Stimulated activated effector memory CD8-positive, alpha-beta T cell treated with anti-CD3 and anti-CD28 coated beads, Interleukin-12 subunit alpha, Interleukin-12 subunit beta, amount 100 ng/mL, for 72 hours (primary cell): ENCODE measurements around the gene DNASE1L3.
A peak's percentile ranks its signal among the peaks of the same experiment; 100 is the strongest.
"Not testable (repeated sequence)": the region's sequence is repeated elsewhere in the genome, so short reads cannot be mapped to it uniquely, and the experiment has no call there.

Experiments used
- ATAC-seq: fragments of 150-1000 bp; cut with Tn5 transposase; 2 replicates; pipeline ENCODE4 v1.10.0; 2021
- DNase-seq, 2 donors: peaks; one replicate each; pipeline ENCODE4 v3.0.0; 2021 to 2022; ENCODE audit warnings: low spot score in 2 of 2
- H3K27ac Mint-ChIP-seq: one replicate; pipeline ENCODE4 v1.8.0; 2022; ENCODE audit warnings: mild to moderate bottlenecking, mixed read lengths
- H3K36me3 Mint-ChIP-seq: one replicate; pipeline ENCODE4 v1.8.0; 2022; ENCODE audit warnings: mild to moderate bottlenecking, mixed read lengths
- H3K4me1 Mint-ChIP-seq: one replicate; pipeline ENCODE4 v1.8.0; 2022; ENCODE audit warnings: mixed read lengths
- H3K4me3 Mint-ChIP-seq: one replicate; pipeline ENCODE4 v1.8.0; 2022; ENCODE audit warnings: mild to moderate bottlenecking, mixed read lengths
- H3K9me3 Mint-ChIP-seq: one replicate; pipeline ENCODE4 v1.8.0; 2022; ENCODE audit warnings: mixed read lengths

The DNASE1L3 gene, protein sequence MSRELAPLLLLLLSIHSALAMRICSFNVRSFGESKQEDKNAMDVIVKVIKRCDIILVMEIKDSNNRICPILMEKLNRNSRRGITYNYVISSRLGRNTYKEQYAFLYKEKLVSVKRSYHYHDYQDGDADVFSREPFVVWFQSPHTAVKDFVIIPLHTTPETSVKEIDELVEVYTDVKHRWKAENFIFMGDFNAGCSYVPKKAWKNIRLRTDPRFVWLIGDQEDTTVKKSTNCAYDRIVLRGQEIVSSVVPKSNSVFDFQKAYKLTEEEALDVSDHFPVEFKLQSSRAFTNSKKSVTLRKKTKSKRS

DNA sequence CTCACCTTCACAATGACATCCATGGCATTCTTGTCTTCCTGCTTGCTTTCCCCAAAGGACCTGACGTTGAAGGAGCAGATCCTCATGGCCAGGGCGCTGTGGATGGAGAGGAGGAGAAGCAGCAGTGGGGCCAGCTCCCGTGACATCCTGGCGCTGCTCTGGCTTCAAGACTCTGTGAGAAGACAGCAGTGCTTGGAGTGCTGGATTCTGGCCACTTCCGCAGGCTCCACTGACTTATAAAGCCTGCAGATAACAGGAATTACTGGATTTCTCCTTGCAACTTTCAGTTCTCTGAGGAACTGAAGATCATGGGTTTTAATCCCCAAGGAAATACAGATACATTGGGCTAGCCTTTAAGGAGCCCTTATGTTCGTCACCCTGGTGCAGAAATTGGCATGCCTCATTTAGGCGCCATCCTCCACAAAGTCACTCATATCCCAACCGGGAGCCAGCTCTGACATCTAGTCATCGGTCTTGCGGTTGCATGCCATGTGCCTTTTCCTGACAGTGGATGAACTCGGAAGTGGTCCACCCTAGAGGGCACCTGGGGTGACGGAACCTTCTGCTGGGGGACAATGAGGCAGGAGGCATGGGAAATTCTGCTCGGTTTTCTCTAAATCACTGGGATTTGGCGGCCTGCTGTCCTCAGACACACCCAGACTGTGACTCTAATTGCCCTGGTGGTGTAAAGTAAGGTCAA, at the start of gene DNASE1L3:
Gene DNASE1L3, minus strand, starts transcription at position 212 of the 700 bp plus-strand sequence. Its CDS starts 66 bp downstream, at position 146.
- H3K9me3 Mint-ChIP-seq: no peaks in the 10 kb centered on the region
- ATAC-seq (no peak), DNase-seq (no peak)
- H3K36me3 Mint-ChIP-seq: no peaks in the 10 kb centered on the region
- no peak within 1 kb of the TSS for H3K4me3 Mint-ChIP-seq
- H3K27ac Mint-ChIP-seq: peak within 1 kb of the TSS; percentile 46
- peaks cover 30% of the 10 kb centered on the region for H3K4me1 Mint-ChIP-seq

DNA sequence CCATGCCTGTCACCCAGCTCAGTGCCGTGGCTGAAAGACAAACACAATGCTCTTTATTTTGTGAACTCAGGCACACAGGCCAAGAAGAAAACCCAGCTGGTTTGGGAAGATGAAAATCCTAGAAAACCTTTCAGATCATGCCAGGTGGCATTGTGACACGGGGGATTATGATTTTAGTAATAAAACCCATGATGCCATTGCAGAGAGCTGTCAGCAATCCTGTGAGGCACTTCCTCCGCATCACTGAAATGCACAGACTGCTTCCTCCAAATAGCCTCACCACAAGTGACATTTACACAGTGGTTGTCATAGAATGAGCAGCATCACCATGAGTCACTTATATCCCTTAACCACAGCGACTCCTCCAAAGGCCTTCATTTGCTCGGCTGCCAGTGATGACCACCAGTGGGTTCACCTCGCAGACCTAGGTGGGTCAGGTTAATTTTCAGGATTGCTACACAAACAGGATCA, 49.5 kb upstream of the DNASE1L3 start:
- Mint-ChIP-seq H3K36me3 (peaks cover 12% of the 10 kb centered on the region), H3K4me1 (peaks cover 8% of the 10 kb centered on the region), H3K27ac (no peak overlapping the region), H3K9me3 (no peaks in the 10 kb centered on the region), H3K4me3 (no peak overlapping the region)
- ATAC-seq (peak; percentile 99), DNase-seq (no peak)

DNA sequence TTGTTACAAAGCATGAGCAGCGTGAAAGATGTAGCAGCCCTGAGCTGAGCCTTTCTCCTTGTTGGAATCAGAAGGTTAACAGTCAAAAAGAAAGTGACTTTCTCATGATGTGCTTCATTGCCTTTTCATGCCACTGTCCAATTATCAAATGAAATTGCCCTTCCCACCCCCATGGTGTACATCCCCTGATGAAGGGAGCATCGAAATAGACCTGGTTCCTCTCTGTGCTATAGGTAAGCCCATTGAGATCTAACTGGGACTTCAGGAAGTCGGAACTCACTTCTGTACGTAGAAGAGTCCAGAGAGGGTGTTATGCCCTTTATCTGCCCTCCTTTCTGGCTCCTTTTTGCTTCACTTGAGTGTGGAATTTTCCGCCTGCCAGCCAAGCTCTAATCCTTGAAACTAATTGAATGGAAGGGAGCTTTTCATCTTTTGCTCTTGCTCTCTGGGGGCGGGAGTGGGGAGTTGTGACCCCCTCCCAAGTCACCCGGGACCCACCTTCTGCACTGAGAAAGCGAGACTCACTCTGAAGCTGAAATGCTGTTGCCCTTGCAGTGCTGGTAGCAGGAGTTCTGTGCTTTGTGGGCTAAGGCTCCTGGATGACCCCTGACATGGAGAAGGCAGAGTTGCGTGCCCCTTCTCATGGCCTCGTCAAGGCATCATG, 47.8 kb upstream of the DNASE1L3 start:
- H3K9me3 Mint-ChIP-seq: no peaks in the 10 kb centered on the region
- H3K27ac Mint-ChIP-seq: no peak overlapping the region
- no peak overlapping the region for H3K4me3 Mint-ChIP-seq
- peaks cover 12% of the 10 kb centered on the region for H3K36me3 Mint-ChIP-seq
- DNase-seq (no peak), ATAC-seq (no peak)
- H3K4me1 Mint-ChIP-seq: peaks cover 8% of the 10 kb centered on the region

DNA sequence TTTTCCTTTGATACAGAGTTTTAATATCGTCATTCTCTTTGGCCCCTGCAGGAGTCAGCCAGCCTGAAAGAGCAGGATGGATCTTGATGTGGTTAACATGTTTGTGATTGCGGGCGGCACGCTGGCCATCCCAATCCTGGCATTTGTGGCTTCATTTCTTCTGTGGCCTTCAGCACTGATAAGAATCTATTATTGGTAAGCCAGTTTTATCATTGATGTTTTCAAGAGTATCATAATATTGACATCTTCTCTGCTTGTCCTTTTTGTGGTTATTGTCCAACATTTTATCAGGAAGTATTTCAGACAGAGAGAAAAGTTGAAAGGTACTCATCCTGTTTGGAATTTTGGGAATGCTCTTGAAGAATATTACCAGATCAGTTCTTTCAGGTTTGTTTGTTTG, 45.7 kb upstream of the DNASE1L3 start:
- no peak overlapping the region for H3K27ac Mint-ChIP-seq
- H3K36me3 Mint-ChIP-seq: peaks cover 12% of the 10 kb centered on the region

DNA sequence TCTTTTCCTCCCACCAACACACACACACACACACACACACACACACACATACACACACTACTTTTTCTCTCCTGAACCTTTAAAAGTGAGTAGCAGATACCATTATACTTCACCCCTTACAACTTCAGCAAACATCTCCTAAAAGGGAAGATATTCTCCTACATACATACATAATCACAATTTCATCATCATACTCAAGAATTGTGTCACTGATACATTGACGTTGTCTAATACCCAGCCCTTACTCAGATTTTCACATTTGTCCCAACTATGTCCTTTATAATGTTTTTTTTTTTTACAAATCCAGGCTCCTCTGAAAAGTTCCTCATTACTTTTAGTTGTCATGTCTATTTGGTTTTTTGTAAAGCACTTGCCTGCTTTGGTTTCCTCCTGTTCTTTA, 45.3 kb upstream of the DNASE1L3 start:
- ATAC-seq: no peak
- peaks cover 12% of the 10 kb centered on the region for H3K36me3 Mint-ChIP-seq
- H3K9me3 Mint-ChIP-seq: no peaks in the 10 kb centered on the region
- peaks cover 15% of the 10 kb centered on the region for H3K4me1 Mint-ChIP-seq
- DNase-seq: no peak
- H3K4me3 Mint-ChIP-seq: no peak overlapping the region
- H3K27ac Mint-ChIP-seq: no peak overlapping the region

More for the DNA sequence above, 45.7 kb upstream of the DNASE1L3 start:
- Mint-ChIP-seq H3K9me3 (no peaks in the 10 kb centered on the region), H3K4me1 (peaks cover 15% of the 10 kb centered on the region), H3K4me3 (no peak overlapping the region)
- DNase-seq (no peak), ATAC-seq (no peak)

DNA sequence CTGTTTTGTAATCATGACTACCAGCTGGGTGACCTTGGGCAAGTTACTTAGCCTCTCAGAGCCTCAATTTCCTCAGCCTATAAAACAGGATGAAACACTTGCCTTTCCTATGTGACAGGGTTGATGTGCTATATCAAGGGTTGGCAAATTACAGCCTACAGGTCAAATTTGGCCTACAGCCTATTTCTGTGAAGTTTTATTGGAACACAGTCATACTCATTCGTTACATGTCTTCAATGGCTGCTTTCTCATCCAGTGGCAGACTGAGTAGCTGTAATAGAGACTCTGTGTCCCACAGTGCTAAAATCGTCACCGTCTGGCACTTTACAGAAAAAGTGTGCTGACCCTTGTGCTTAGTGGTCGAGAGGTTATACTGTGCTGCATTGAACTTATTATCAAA, 43.4 kb upstream of the DNASE1L3 start:
- peaks cover 12% of the 10 kb centered on the region for H3K4me1 Mint-ChIP-seq
- DNase-seq: no peak
- no peak for ATAC-seq
- no peak overlapping the region for H3K4me3 Mint-ChIP-seq
- H3K36me3 Mint-ChIP-seq: peaks cover 12% of the 10 kb centered on the region
- H3K9me3 Mint-ChIP-seq: no peaks in the 10 kb centered on the region
- no peak overlapping the region for H3K27ac Mint-ChIP-seq

DNA sequence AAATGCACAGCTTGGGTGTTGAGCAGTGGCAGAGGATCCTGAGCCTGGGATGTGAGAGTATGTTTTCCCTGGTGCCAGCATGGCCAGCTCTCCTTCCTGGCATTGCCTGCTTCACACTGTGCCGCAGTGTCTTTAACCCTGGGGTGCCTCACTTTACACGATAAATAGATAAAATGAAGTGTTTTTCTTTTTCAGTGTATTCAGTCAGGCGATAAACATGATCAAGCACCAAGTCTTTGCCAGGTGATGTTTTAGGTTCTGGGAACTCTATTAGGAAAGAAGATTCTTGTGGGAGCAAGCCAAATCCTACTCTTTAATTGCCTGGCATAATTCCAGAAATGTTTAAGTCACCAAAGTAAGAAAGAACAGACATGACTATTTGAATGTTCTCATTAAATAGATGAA, 40.9 kb upstream of the DNASE1L3 start:
- Mint-ChIP-seq H3K27ac (no peak overlapping the region), H3K4me1 (peaks cover 13% of the 10 kb centered on the region)

GRCh38 chr3:58250093-58250707, 39.4 kb upstream of the DNASE1L3 start:
- Mint-ChIP-seq H3K4me3 (no peak overlapping the region), H3K27ac (no peak overlapping the region), H3K4me1 (peaks cover 13% of the 10 kb centered on the region), H3K9me3 (no peaks in the 10 kb centered on the region), H3K36me3 (no peaks in the 10 kb centered on the region)
- no peak for ATAC-seq
- no peak for DNase-seq

More for the DNA sequence above, 40.9 kb upstream of the DNASE1L3 start:
- Mint-ChIP-seq H3K9me3 (no peaks in the 10 kb centered on the region), H3K36me3 (no peaks in the 10 kb centered on the region), H3K4me3 (no peak overlapping the region)
- ATAC-seq (no peak), DNase-seq (no peak)

DNA sequence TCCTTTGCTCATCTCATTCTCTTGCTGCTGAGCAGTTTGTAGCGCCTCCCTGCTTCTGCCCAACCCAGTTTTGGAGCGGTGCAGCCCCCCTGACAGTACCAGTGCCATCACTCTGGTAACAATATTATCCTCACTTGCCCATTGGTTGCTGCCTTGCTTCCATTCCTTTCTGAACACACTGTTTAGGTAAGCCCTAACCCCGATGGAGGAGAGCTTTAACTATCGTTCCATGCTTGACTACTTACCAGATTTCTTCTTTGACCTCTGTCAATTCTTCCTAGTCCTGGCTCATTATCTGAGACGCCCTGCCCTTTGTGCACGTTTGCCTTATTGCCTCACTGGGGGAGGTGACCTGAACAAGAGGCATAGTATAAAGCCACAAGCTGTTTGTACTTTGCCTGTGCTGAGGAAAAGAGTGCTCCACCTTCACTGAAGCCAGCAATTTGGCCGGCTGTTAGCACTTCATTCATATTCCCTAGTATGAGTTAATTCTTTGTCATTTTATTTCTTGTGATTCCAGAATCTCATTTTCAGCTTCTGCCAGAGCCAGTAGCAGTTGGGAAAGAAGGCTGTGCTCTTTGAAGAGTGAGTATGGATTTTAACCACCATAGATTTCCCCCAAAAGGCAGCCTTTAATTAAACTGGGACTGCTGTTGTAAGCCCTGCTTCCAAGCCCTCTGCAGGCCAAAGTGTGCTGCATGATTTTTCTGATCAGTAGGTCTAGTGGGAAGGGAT, 38.8 kb upstream of the DNASE1L3 start:
- H3K27ac Mint-ChIP-seq: no peak overlapping the region
- H3K4me1 Mint-ChIP-seq: peaks cover 13% of the 10 kb centered on the region
- H3K4me3 Mint-ChIP-seq: no peak overlapping the region
- DNase-seq: no peak
- no peaks in the 10 kb centered on the region for H3K9me3 Mint-ChIP-seq
- no peaks in the 10 kb centered on the region for H3K36me3 Mint-ChIP-seq
- no peak for ATAC-seq

DNA sequence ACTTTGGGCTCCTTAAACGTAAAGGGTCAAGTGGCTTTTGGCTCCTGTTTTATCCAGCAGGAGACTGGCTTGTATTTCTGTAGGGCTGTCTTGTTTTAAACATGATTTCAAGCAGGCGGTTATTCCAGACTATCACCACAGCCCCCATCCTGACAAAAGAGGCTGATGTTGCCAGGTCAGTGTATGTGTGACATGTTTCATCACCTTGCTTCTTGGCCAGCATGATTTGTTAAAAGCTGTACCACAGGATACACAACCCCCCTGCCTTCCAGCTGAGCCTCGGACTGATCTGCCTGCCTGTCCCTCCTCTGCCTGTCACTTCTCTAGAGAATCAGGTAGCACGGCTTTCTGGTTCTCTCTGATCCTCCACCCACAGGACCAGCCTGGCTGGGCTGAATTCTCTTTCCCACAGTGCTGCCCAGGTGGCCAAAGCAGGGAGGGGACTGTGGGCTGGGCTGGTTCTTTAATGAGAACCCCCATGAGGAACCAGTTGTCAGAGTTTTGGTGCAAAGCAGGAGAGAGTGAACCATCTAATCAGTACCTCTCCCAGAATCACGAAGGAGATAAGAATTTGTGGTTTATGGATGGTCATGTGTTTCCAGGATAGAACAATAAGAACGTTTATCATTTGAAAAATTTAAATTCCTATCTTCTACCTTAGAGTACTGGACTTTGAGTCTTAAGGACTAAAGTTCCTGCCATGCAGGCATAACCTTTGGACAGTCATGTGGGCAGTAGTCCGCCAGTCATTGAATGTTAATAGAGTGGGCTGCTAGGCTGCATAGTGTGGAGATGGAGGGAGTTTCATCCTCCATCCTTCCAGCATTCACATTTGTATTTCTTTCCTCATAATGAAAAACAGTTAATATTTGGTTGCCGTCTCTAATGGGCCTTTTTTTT, 35.6 kb upstream of the DNASE1L3 start:
- no peaks in the 10 kb centered on the region for H3K36me3 Mint-ChIP-seq

GRCh38 chr3:58243976-58244585, 33.3 kb upstream of the DNASE1L3 start:
- Mint-ChIP-seq H3K9me3 (no peaks in the 10 kb centered on the region), H3K4me3 (no peak overlapping the region), H3K27ac (no peak overlapping the region), H3K4me1 (peaks cover 12% of the 10 kb centered on the region), H3K36me3 (no peaks in the 10 kb centered on the region)
- DNase-seq (no peak), ATAC-seq (no peak)

More for the DNA sequence above, 35.6 kb upstream of the DNASE1L3 start:
- Mint-ChIP-seq H3K4me3 (no peak overlapping the region), H3K4me1 (peaks cover 14% of the 10 kb centered on the region), H3K27ac (no peak overlapping the region), H3K9me3 (no peaks in the 10 kb centered on the region)
- ATAC-seq (no peak), DNase-seq (no peak)

GRCh38 chr3:58242860-58243259, 32.1 kb upstream of the DNASE1L3 start:
- peaks cover 18% of the 10 kb centered on the region for H3K4me1 Mint-ChIP-seq
- DNase-seq, H3K4me3 Mint-ChIP-seq, ATAC-seq, H3K36me3 Mint-ChIP-seq, H3K9me3 Mint-ChIP-seq, H3K27ac Mint-ChIP-seq: not testable (repeated sequence)

GRCh38 chr3:58242340-58242739, 31.6 kb upstream of the DNASE1L3 start:
- Mint-ChIP-seq H3K36me3 (no peaks in the 10 kb centered on the region), H3K4me1 (peaks cover 18% of the 10 kb centered on the region), H3K27ac (no peak overlapping the region), H3K4me3 (no peak overlapping the region), H3K9me3 (no peaks in the 10 kb centered on the region)
- no peak for DNase-seq
- no peak for ATAC-seq
